ENCODE data around the gene DDAH2. TPM values are rescaled to one million over a fixed set of nuclear protein-coding genes. Genes with fewer than 3 reads are reported as not detected.

DDAH2 gene
- total and polyA plus RNA-seq, 10 of the 15 experiments (the other 5 are each of a cell fraction or from before 2014, with no cell fraction given), result 0.35 to 9.9 (median 6.2) TPM

DNA sequence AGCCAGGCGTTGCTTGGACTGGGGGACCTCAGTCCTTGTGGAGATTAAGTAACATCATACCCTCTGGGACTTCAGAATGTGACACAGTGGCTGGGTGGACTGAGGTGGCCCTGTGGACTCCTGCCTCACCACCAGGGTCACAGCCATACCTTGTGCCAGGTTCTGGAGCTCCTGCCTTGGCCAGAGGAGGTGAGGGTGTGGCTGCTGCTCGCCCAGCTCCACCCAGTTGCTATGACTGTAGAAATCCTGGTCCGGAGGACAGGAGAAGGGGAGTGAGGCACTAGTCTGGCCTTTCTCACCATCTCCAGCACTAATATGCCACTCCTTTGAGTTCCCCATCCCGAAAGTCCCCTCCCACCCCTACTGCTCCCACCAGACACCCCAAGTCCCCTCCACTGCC, 46.1 kb upstream of the DDAH2 start:
- SMC1A ChIA-PET (ENCODE audit: uncharacterized antibody, unreplicated experiment), result interaction anchor here (0.8 to 2.0 kb wide), 5 partner anchors 31 to 48 kb away, joined by 3 to 6 read pairs (median 5); partner anchors contain the start of gene LSM2
- H3K4me1 ChIP-seq (ENCODE audit: control insufficient read depth, insufficient read depth, low read length), result peaks cover 18% of the 10 kb centered on the region
- no peak for ATAC-seq
- FAIRE-seq, result no peak
- peaks cover 0 to 17% of the 10 kb centered on the region in 2 experiments; a peak in 2 of 4 replicates for H3K36me3 ChIP-seq (ENCODE audit: control insufficient read depth in 2 of 2, insufficient read depth in 2 of 2, low read length in 1 of 2)
- no peaks in the 10 kb centered on the region for H3K79me2 ChIP-seq (ENCODE audit: control insufficient read depth, insufficient read depth, low read length)
- H3K9ac ChIP-seq (ENCODE audit: control insufficient read depth, insufficient read depth, low read length), result no peak overlapping the region
- no peaks in the 10 kb centered on the region for H4K20me1 ChIP-seq (ENCODE audit: control insufficient read depth, insufficient read depth)
- POLR2A ChIA-PET, result interaction anchor here (0.6 to 1.4 kb wide), 2 partner anchors 43 to 56 kb away, joined by 3 to 6 read pairs; no protein-coding TSS in a partner anchor
- no peaks in the 10 kb centered on the region for H3K27me3 ChIP-seq (replicated peaks in 1 of 2; ENCODE audit: control insufficient read depth in 2 of 2, insufficient read depth in 2 of 2, low read length in 1 of 2)
- WGBS (ENCODE audit: insufficient coverage, insufficient replicate concordance, low lambda C conversion rate, missing lambda C conversion rate), result 94% methylated on average over 3 of the region's 4 CpGs
- CTCF ChIA-PET, result interaction anchor here (1.0 to 9.2 kb wide), 3 partner anchors 16 to 55 kb away, joined by 4 to 208 read pairs (median 9); partner anchors contain the start of genes CLIC1, DDAH2 and MSH5
- in situ Hi-C loops (cut with MboI), result no loop called here
- no peak overlapping the region for H3K4me2 ChIP-seq (ENCODE audit: control insufficient read depth, insufficient read depth)
- TF ChIP-seq HCFC1 (IDR thresholded peaks at IDR 0.05; ENCODE audit: low read length), result no peak
- no peak for TF ChIP-seq CBX3 (IDR thresholded peaks at IDR 0.05; ENCODE audit: borderline replicate concordance, low read depth)
- TF ChIP-seq SREBF1 (IDR thresholded peaks at IDR 0.05; ENCODE audit: low read length), result no peak
- no peak for TF ChIP-seq CREB1 (IDR thresholded peaks at IDR 0.05; ENCODE audit: low read depth)
- TF ChIP-seq ZBED1 (IDR thresholded peaks at IDR 0.05; ENCODE audit: borderline replicate concordance), result no peak
- no peak for TF ChIP-seq TBL1XR1 (IDR thresholded peaks at IDR 0.05; ENCODE audit: low read depth, low read length)
- TF ChIP-seq, protein P1, sequence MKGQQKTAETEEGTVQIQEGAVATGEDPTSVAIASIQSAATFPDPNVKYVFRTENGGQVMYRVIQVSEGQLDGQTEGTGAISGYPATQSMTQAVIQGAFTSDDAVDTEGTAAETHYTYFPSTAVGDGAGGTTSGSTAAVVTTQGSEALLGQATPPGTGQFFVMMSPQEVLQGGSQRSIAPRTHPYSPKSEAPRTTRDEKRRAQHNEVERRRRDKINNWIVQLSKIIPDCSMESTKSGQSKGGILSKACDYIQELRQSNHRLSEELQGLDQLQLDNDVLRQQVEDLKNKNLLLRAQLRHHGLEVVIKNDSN (IDR thresholded peaks at IDR 0.05; ENCODE audit: borderline replicate concordance, extremely low read length, insufficient read depth, low read depth, low read length), result no peak
- no peak for TF ChIP-seq SMAD1 (IDR thresholded peaks at IDR 0.05; ENCODE audit: low read depth, partially characterized antibody)
- no peak for TF ChIP-seq ASH2L (IDR thresholded peaks at IDR 0.05; ENCODE audit: borderline replicate concordance, low read depth)
- TF ChIP-seq TAF1 (IDR thresholded peaks at IDR 0.05; ENCODE audit: borderline replicate concordance, low read depth, low read length), result no peak
- no peak for TF ChIP-seq MAX (IDR thresholded peaks at IDR 0.05; ENCODE audit: low read depth, low read length)
- TF ChIP-seq ETV6 (conservative IDR thresholded peaks at IDR 0.05 in 1 of 2, IDR thresholded peaks at IDR 0.05 in 1 of 2; ENCODE audit: borderline replicate concordance in 1 of 2, low read depth in 1 of 2), result no peak
- no peak for TF ChIP-seq SIN3A (IDR thresholded peaks at IDR 0.05; ENCODE audit: low read depth, low read length)
- no peak for TF ChIP-seq SPI1 (IDR thresholded peaks at IDR 0.05; ENCODE audit: borderline replicate concordance, insufficient read depth, low read depth, low read length)
- TF ChIP-seq MTA3 (IDR thresholded peaks at IDR 0.05; ENCODE audit: borderline replicate concordance, low read length), result no peak
- H3K9me3 ChIP-seq (replicated peaks; ENCODE audit: control insufficient read depth, insufficient read depth, low read length), result no peaks in the 10 kb centered on the region
- no peak overlapping the region for H2AFZ ChIP-seq (ENCODE audit: control insufficient read depth, low read depth, low read length)
- no peak overlapping the region for H3K4me3 ChIP-seq
- intact Hi-C loops (cut with micrococcal nuclease; ENCODE audit: unreplicated experiment), result loop anchor here (10.0 kb wide), 1 partner anchor 50 kb away; the partner anchor contains the start of gene HSPA1B
- RAD21 ChIA-PET (ENCODE audit: unreplicated experiment), result interaction anchor here (1.3 to 1.7 kb wide), 2 partner anchors 40 to 55 kb away, joined by 4 to 5 read pairs; partner anchors contain the start of gene CLIC1
- no TSS peak for BruUV-seq (replicated peaks)
- no peak overlapping the region for H3K27ac ChIP-seq (ENCODE audit: control insufficient read depth, insufficient read depth)
- no peak for DNase-seq (ENCODE audit: low read depth, low spot score)
